CD14-positive monocyte (primary cell): ENCODE data around the gene USP46. TPM values are rescaled to one million over a fixed set of nuclear protein-coding genes. Genes with fewer than 3 reads are reported as not detected.

Source experiments
- DNase-seq, 3 donors: peaks; one replicate each; pipeline ENCODE4 v3.0.0-alpha.2; 2011 to 2022
- H2AFZ ChIP-seq: 2 replicates; pipeline ENCODE4 v1.6.0; 2012; ENCODE audit warnings: mild to moderate bottlenecking, low read depth, low read length, inconsistent platforms; ENCODE audit not compliant: insufficient read depth, poor library complexity, severe bottlenecking
- H3K27ac ChIP-seq, 2 donors: 1 replicate in 1 of 2; 2 replicates in 1 of 2; pipeline ENCODE4 v1.5.1; 2012 to 2013; ENCODE audit warnings: low read length in 2 of 2, control low read depth in 1 of 2, inconsistent platforms in 1 of 2, low read depth in 1 of 2, mild to moderate bottlenecking in 1 of 2
- H3K27me3 ChIP-seq, 2 donors: one replicate each; pipeline versions ENCODE4 v1.6.0 to v1.6.1; 2011 to 2013; ENCODE audit warnings: low read length in 2 of 2; ENCODE audit not compliant: control insufficient read depth in 2 of 2, insufficient read depth in 2 of 2
- H3K36me3 ChIP-seq, 2 donors: replicated peaks in 1 of 2; 1 replicate in 1 of 2; 2 replicates in 1 of 2; pipeline versions ENCODE4 v1.5.1 to v1.6.1; 2012 to 2013; ENCODE audit warnings: low read length in 2 of 2, control low read depth in 1 of 2, inconsistent platforms in 1 of 2, mild to moderate bottlenecking in 1 of 2; ENCODE audit not compliant: insufficient read depth in 2 of 2, control insufficient read depth in 1 of 2
- H3K4me1 ChIP-seq, 2 donors: 1 replicate in 1 of 2; 2 replicates in 1 of 2; pipeline versions ENCODE4 v1.5.1 to v1.6.1; 2012 to 2013; ENCODE audit warnings: low read length in 2 of 2, control low read depth in 1 of 2, inconsistent platforms in 1 of 2, mild to moderate bottlenecking in 1 of 2, moderate library complexity in 1 of 2; ENCODE audit not compliant: insufficient read depth in 2 of 2, control insufficient read depth in 1 of 2
- H3K4me2 ChIP-seq: replicated peaks from 2 replicates; pipeline ENCODE3; 2012; ENCODE audit warnings: low read length, moderate library complexity, mild to moderate bottlenecking; ENCODE audit not compliant: poor library complexity, severe bottlenecking; ENCODE audit errors: extremely low read depth
- H3K4me3 ChIP-seq, 3 experiments: fragments of 200-600 bp in 1 of 3; sonication (generic) in 1 of 3; replicated peaks in 1 of 3; 1 replicate in 2 of 3; 2 replicates in 1 of 3; pipeline ENCODE4 v1.5.1; 2011 to 2013; ENCODE audit warnings: low read length in 3 of 3, mild to moderate bottlenecking in 3 of 3, control low read depth in 2 of 3, low read depth in 2 of 3, inconsistent platforms in 1 of 3, moderate library complexity in 1 of 3
- H3K79me2 ChIP-seq: 2 replicates; pipeline ENCODE4 v1.6.0; 2012; ENCODE audit warnings: mild to moderate bottlenecking, control low read depth, inconsistent platforms, low read length, moderate library complexity; ENCODE audit not compliant: insufficient read depth
- H3K9ac ChIP-seq: 2 replicates; pipeline ENCODE4 v1.6.0; 2017; ENCODE audit warnings: low read length, mild to moderate bottlenecking; ENCODE audit not compliant: insufficient read depth, poor library complexity, severe bottlenecking
- H3K9me3 ChIP-seq, 2 donors: replicated peaks in 1 of 2; 1 replicate in 1 of 2; 2 replicates in 1 of 2; pipeline versions ENCODE4 v1.5.1 to v1.6.1; 2012 to 2013; ENCODE audit warnings: low read length in 2 of 2, control low read depth in 1 of 2; ENCODE audit not compliant: control insufficient read depth in 1 of 2, insufficient read depth in 1 of 2
- H4K20me1 ChIP-seq: 2 replicates; pipeline ENCODE4 v1.6.0; 2012; ENCODE audit warnings: mild to moderate bottlenecking, low read length, control low read depth, moderate library complexity; ENCODE audit not compliant: insufficient read depth
- H3K27ac Mint-ChIP-seq, 7 donors: one replicate each; pipeline ENCODE4 v1.8.0; 2020; ENCODE audit warnings: mild to moderate bottlenecking in 7 of 7, mixed read lengths in 7 of 7, moderate library complexity in 6 of 7, inconsistent platforms in 2 of 7
- H3K27me3 Mint-ChIP-seq, 3 donors: one replicate each; pipeline ENCODE4 v1.8.0; 2021 to 2022; ENCODE audit warnings: low read depth in 3 of 3, mild to moderate bottlenecking in 3 of 3, mixed read lengths in 3 of 3, moderate library complexity in 3 of 3, inconsistent platforms in 1 of 3
- H3K36me3 Mint-ChIP-seq, 2 donors: one replicate each; pipeline ENCODE4 v1.8.0; 2020; ENCODE audit warnings: mixed read lengths in 2 of 2, inconsistent platforms in 1 of 2, mild to moderate bottlenecking in 1 of 2
- H3K4me1 Mint-ChIP-seq: one replicate; pipeline ENCODE4 v1.8.0; 2020; ENCODE audit warnings: mild to moderate bottlenecking, mixed read lengths
- H3K4me3 Mint-ChIP-seq, 2 donors: one replicate each; pipeline ENCODE4 v1.8.0; 2020; ENCODE audit warnings: mild to moderate bottlenecking in 2 of 2, mixed read lengths in 2 of 2, moderate library complexity in 1 of 2
- H3K9me3 Mint-ChIP-seq, 7 donors: one replicate each; pipeline ENCODE4 v1.8.0; 2020 to 2022; ENCODE audit warnings: mixed read lengths in 7 of 7, mild to moderate bottlenecking in 6 of 7, moderate library complexity in 6 of 7, inconsistent platforms in 2 of 7
- CTCF ChIP-seq: fragments of 200-600 bp; IDR thresholded peaks from one replicate; pipeline ENCODE4 v1.8.0; 2022; ENCODE audit warnings: antibody characterized with exemption, mild to moderate bottlenecking
- WGBS: methylation state at CpG from one replicate; pipeline ENCODE4 v1.1.5; 2013; ENCODE audit warnings: missing lambda C conversion rate; ENCODE audit not compliant: insufficient coverage; 5-methylcytosine and 5-hydroxymethylcytosine counted together
- intact Hi-C, 2 donors: fragments of 100-400 bp; cut with micrococcal nuclease; formaldehyde crosslinking; loops; one replicate each; pipeline versions ENCODE4 v1.15.0 to v1.15.1; 2023
- polyA plus RNA-seq, 3 donors: library from polyadenylated mRNA; depleted of rRNA in 1 of 3; unstranded in 2 of 3; stranded (reverse) in 1 of 3; fragments of 300-500 nt in 2 of 3; fragments of >200 nt in 1 of 3; fragmentation: Illumina TruSeq in 2 of 3; gene quantifications; 1 replicate in 2 of 3; 2 replicates in 1 of 3; pipeline ENCODE4 v1.2.3, GENCODE V29; 2012 to 2021

Gene USP46
- polyA plus RNA-seq, 3 donors: 2.3 to 3.9 (median 2.7) TPM

DNA sequence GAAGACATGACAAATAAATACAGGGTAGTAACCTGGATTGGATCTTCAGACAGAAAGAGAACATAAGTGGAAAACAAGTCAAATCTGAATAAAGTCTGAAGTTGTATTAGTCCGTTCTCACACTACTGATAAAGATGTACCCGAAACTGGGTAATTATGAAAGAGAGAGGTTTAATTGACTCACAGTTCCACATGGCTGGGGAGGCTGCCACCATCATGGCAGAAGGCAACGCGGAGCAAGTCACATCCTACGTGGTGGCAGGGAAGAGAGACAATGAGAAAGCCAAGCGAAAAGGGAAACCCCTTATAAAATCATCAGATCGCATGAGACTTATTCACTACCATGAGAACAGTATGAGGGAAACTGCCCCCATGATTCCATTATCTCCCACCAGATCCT is 82.8 kb downstream of the USP46 start:
- no peak for DNase-seq
- H4K20me1 ChIP-seq: no peaks in the 10 kb centered on the region
- Mint-ChIP-seq H3K36me3 (no peaks in the 10 kb centered on the region), H3K27ac (no peak overlapping the region), H3K27me3 (peaks cover 2 to 3% (median 2%) of the 10 kb centered on the region in 3 donors), H3K4me1 (no peaks in the 10 kb centered on the region), H3K4me3 (no peak overlapping the region), H3K9me3 (peaks cover 0 to 7% (median 2%) of the 10 kb centered on the region in 7 donors)
- no peak overlapping the region for H3K27ac ChIP-seq
- no peak for TF ChIP-seq CTCF
- no peak overlapping the region for H3K4me2 ChIP-seq
- no CpG with 5 or more reads among the region's 7 CpGs for WGBS
- no peak overlapping the region for H3K4me3 ChIP-seq
- H3K27me3 ChIP-seq: no peaks in the 10 kb centered on the region
- H3K9ac ChIP-seq: no peak overlapping the region
- intact Hi-C loops: no loop called here
- H2AFZ ChIP-seq: no peak overlapping the region
- H3K4me1 ChIP-seq: no peaks in the 10 kb centered on the region
- H3K36me3 ChIP-seq: no peaks in the 10 kb centered on the region
- no peaks in the 10 kb centered on the region for H3K79me2 ChIP-seq
- H3K9me3 ChIP-seq: no peaks in the 10 kb centered on the region

GRCh38 chr4:52575406-52575805 is 83.7 kb downstream of the USP46 start:
- intact Hi-C loops: no loop called here
- no peak for TF ChIP-seq CTCF
- no peaks in the 10 kb centered on the region for H3K79me2 ChIP-seq

More at GRCh38 chr4:52575406-52575805, 83.7 kb downstream of the USP46 start:
- Mint-ChIP-seq H3K27me3 (peaks cover 2 to 5% (median 3%) of the 10 kb centered on the region in 3 donors), H3K4me3 (no peak overlapping the region), H3K27ac (no peak overlapping the region), H3K9me3 (peaks cover 0 to 7% (median 2%) of the 10 kb centered on the region in 7 donors), H3K36me3 (no peaks in the 10 kb centered on the region), H3K4me1 (no peaks in the 10 kb centered on the region)
- no peak for DNase-seq
- Histone ChIP-seq H3K4me1 (no peaks in the 10 kb centered on the region), H3K4me3 (no peak overlapping the region), H4K20me1 (no peaks in the 10 kb centered on the region), H3K4me2 (no peak overlapping the region), H2AFZ (no peak overlapping the region), H3K9ac (no peak overlapping the region), H3K36me3 (no peaks in the 10 kb centered on the region), H3K9me3 (no peaks in the 10 kb centered on the region), H3K27me3 (no peaks in the 10 kb centered on the region), H3K27ac (no peak overlapping the region)
- WGBS: no CpG with 5 or more reads among the region's 1 CpG
